Left ventricle myocardium superior (tissue), 1 donor: ENCODE results near the gene KIRREL1. TPM values are rescaled to one million over a fixed set of nuclear protein-coding genes. Genes with fewer than 3 reads are reported as not detected.
A peak's percentile ranks its signal among the peaks of the same experiment; 100 is the strongest.

Experiments used
- ATAC-seq: fragments of 200-7000 bp; cut with Tn5 transposase; one replicate; pipeline ENCODE4 v1.9.1; 2020; ENCODE audit warnings: mild to moderate bottlenecking, moderate library complexity
- DNase-seq: peaks from one replicate; pipeline ENCODE4 v3.0.0-alpha.2; 2020
- intact Hi-C: fragments of 100-400 bp; cut with micrococcal nuclease; formaldehyde crosslinking; loops from one replicate; pipeline ENCODE4 v1.11.0; 2022
- long read RNA-seq: library from polyadenylated mRNA; unstranded; transcript quantifications from one replicate; pipeline ENCODE4 v2.0.0, GENCODE V29; 2021
- total RNA-seq: library from RNA; stranded (reverse); fragmentation: NEBNext Ultra II Directional; extraction: Animal tissue kit (Norgen Biotek cat#: 25700); gene quantifications from one replicate; pipeline ENCODE4 v1.2.1, GENCODE V29; 2021
- donor health status: DM: no; HTN: yes; CAD: no; lungs with severe emphysema.

Gene KIRREL1
- 10.0 TPM for total RNA-seq
- long read RNA-seq, partial matches to known transcripts = 7 of 8 reads
- long read RNA-seq, other reads (novel, unspliced or antisense) = 0 of 8 reads

DNA sequence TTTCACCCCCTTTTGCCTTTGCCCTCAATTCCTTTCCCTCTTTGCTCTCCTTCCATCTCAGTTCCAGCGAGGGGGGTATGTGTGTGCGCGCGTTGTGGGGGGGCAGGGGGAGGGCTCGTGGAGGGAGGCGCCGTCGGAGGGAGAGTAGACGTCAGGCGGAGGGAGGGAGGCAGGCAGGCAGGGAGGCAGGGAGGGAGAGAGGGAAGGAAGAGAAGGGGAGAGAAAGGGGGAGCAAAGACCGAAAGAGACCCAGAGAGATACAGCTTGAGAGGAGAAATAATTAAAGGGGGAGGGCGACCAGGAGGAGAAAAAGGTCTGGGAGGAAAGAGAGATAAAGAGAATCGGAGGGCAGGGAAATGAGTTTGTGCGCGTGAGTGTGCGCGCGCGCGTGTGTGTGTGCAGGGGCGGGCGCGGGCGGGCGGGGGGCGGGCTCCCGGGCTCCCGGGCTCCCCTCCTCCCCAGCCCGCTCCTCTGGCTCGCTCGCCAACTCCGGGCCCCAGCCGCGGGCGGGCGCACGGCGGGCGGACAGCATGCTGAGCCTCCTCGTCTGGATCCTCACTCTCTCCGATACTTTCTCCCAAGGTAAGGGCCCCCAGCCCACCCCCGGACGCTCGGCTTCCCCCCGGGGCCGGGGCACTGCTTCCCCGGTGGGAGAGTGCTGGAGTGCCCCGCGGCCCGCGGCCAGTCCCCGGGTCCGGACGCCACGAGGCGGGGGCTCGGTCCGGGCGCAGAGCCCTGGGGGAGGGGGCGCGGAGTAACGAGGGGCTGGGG lies at the start of gene KIRREL1:
Gene KIRREL1 (plus strand): TSS at position 499 of the 771 bp plus-strand sequence. CDS start 32 bp downstream, at position 531.
- DNase-seq = peak; percentile 76

DNA sequence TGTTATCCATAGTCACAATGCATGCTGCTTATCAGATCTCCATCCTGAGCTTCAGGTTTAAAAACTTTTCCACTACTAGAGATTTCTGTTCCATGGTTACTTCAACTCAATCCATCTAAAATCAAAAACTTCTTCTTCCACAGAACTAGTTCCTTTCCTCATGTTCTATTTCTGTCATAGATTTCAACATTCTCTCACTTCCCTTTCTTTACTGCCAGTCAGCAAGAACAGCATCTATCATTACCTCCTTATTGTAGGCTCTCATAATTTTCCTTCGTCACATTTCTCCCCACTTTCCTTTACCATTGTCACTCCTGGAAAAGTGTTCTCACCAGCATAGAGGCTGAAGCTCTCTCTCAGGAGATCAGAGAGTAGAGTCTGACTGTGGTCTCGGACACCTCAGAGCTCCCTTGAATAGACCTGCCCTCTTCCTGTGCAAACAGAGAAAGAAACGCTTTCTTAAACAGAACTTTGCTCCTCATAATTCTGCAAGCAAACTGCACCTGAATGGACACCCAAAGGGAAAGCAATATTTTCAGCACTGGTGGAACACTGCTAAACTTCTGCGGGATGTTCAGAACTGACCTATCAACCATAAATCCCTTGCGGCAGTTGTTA lies 48.7 kb upstream of the KIRREL1 start:
- ATAC-seq = no peak
- no peak for DNase-seq
- intact Hi-C loops = no loop called here

More for the DNA sequence above, at the start of gene KIRREL1:
- peak; percentile 80 for ATAC-seq
- intact Hi-C loops = loop anchor here (5.0 to 10.0 kb wide), 2 partner anchors 39 to 91 kb away; no protein-coding TSS in a partner anchor

DNA sequence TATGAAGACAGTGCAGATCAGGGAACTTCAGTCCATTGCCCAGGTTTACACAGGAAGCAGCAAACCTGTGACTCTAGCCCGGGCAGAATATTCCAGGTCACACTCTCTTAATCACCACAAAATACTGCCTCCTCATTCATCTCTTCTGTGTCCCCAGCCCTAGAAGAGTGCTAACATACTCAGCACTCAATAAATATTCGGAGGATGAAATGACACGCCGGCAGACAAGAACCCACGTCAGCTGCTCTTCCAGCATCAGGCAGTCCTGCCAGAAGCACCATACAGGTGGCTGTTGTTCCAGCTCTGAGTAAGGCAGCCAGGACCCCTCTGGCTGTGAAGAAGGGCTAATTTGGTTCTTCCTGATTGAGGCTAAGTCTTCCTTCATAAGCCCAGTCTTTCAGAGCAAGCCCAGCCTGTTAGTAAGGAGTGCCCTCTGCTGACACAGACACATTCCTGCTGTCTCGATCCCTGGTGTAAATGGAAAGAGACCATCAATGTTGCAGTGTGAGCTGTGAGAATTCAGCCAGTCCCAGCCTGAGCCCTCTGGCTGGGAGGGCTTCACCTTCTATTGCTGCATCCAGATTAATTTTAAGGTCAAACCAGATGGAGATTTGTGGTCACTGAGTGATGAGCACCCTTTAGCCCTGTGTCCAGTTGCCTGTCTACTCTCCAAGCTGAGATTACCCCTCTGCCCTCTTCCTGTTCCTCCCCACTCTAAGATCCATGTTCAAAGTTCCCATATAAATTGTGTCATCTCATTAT lies 45.0 kb upstream of the KIRREL1 start:
- intact Hi-C loops = loop anchor here (2.0 kb wide), 1 partner anchor 70 kb away; no protein-coding TSS in a partner anchor
- DNase-seq (no peak), ATAC-seq (peak; percentile 81)

DNA sequence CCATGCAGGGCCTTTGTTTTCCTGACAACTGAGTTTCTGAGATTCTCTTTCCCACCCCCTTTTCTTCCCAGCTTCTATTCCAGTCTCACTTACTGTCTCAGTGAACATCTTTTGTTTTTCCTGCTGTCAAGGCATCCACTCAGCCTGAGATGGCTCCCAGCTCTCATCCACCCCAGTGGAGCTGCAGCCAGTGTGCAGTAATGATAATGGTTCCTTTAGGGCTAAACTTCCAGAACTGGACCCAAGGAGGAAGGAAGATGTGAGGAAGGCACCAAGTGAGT lies 44.4 kb upstream of the KIRREL1 start:
- ATAC-seq (no peak), DNase-seq (no peak)
- intact Hi-C loops = loop anchor here (2.0 kb wide), 1 partner anchor 70 kb away; no protein-coding TSS in a partner anchor

DNA sequence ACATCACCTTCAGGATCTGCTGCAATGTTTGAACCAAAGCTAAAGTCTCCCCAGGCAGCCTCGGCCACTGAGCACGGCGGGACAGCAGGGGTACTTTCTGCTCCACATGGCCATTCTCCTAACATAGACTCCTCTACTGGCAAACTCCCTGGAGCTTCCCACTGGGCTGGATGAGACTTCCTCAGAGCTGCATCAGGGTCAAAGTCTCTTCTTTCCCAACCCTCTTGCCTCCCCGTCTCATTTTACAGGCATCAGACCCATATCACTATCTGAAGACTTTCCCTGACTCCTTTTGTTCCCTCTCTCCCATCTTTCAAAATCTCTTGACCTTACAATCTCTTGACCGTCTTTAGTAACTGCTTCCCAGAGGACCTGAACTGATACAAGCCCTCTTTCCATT lies 42.2 kb upstream of the KIRREL1 start:
- intact Hi-C loops = no loop called here
- ATAC-seq (no peak), DNase-seq (no peak)

DNA sequence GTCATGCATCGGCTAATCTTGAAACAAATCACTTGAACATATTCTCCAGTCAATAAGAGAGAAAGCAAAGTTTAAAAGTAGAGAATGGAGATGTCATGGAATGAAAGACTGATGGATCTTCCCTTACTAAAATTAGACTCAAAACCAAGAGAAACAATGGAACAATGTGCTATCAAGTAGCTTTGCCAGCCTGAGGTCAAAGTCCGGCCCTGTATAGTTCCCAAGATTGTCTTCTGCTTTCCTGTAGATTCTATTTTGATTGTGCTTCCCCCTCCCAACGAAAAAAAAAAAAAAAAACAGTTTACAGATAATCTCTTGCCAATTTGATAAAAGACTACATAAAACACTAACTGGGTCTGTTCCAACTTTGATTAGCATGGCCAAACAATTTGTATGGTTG lies 40.8 kb upstream of the KIRREL1 start:
- DNase-seq (no peak), ATAC-seq (no peak)
- intact Hi-C loops = no loop called here

DNA sequence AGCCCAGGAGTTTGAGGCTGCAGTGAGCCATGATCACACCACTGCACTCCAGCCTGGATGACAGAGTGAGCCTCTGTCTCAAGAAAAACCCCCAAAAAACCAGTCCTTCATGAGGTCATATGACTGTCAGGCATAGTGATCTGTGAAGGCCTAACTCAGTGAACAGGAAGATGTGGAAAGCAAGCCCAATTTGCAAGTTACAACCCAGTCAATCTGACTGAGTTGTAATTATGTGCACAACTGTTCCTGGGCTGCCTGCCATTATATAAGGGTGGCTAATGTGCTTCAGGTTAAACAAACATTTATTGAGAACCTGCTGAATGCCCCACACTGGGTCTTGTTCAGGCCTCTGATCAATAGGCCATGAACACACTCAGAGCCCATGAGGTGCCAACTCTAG lies 38.2 kb upstream of the KIRREL1 start:
- ATAC-seq (no peak), DNase-seq (no peak)
- intact Hi-C loops = no loop called here

DNA sequence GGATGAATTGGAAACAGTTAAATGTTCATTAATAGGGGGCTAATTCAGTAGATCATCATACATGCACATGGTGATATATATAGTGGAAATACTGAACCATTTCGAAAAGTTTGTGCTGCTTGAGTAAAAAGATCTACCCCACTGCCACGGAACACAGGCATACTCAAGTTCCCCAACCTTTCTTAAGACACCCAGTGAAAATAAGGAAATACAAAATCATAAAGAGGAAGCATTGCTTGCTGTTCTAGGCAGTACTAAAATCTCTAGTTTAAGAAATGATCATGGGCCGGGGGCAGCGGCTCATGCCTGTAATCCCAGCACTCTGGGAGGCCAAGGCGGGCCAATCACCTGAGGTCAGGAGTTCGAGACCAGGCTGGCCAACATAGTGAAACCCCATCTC lies 37.6 kb upstream of the KIRREL1 start:
- intact Hi-C loops = no loop called here
- ATAC-seq (peak; percentile 25), DNase-seq (no peak)

DNA sequence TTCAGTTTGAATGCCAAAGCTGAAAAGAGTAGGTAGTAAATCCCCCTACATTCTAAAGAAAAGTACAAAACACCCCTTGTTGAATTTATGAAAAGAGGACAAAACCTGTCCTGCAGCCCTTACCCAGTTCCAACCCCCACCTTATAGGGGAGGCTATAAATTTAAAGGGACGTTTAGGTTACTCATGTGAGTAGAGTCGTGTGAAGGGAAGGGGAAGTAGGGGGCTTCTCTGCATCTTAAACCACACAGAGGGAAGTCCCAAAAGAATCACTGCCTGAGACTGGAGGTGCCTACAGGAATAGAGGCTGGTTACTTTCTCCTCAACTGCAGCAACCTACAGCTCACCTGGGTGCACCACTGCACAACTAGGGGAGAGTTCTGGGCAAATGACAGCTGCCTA lies 36.7 kb upstream of the KIRREL1 start:
- no peak for DNase-seq
- no peak for ATAC-seq
- intact Hi-C loops = no loop called here

DNA sequence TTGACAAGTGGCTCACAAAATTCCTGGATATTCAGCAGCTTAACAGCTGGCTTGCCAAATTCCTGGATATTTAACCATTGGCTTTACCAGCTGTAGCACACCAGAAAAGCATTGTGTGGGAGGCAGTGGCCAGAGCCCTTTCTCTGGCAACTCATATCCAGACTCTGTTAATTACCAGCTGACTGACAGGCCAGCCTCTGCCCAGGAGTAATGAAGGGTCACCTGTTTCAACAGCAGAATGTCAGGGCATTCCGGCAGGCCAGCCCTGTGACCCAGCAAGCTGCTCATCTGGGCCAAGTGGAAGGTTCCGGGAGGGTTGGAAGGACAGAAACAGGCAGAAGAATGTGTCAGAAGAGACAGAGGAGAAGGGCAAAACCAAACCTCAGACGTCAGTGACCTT lies 35.2 kb upstream of the KIRREL1 start:
- ATAC-seq = no peak
- no peak for DNase-seq
- intact Hi-C loops = no loop called here

DNA sequence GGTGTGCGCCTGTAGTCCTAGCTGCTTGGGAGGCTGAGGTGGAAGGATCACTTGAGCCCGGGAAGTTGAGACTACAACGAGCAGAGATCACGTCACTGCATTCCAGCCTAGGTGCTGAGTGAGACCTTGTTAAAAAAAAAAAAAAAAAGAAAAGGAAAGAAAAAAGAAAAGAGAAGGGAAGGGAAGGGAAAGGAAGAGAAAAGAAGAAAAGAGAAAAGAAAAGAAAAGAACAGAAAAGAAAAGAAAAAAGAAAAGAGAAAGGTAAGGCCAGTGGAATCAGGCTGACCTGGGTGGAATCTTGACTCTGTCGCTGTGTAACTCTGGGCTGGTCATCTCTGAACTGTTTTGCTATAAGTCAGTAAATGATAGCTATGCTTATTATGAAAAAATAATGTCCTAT lies 33.7 kb upstream of the KIRREL1 start:
- DNase-seq (no peak), ATAC-seq (no peak)
- intact Hi-C loops = no loop called here

DNA sequence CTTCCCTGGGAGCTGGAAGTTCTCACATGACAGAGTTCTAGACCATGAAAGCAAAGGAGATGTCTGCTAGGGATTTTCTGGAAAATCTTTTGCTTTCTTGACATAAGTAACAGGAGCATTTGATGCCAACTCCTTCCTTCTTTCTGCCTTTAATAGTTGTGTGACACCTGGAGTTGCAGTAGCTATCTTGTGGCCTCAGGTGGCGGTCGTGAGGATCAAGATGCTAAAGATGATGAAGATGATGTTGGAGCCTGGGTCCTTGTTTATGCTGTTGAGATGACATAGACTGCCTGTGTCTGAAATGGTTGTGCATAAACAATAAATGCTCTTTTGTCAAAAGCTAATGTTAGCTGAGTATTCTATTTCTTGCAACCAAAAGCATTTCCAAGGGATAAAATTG lies 32.7 kb upstream of the KIRREL1 start:
- intact Hi-C loops = no loop called here
- DNase-seq (no peak), ATAC-seq (no peak)

DNA sequence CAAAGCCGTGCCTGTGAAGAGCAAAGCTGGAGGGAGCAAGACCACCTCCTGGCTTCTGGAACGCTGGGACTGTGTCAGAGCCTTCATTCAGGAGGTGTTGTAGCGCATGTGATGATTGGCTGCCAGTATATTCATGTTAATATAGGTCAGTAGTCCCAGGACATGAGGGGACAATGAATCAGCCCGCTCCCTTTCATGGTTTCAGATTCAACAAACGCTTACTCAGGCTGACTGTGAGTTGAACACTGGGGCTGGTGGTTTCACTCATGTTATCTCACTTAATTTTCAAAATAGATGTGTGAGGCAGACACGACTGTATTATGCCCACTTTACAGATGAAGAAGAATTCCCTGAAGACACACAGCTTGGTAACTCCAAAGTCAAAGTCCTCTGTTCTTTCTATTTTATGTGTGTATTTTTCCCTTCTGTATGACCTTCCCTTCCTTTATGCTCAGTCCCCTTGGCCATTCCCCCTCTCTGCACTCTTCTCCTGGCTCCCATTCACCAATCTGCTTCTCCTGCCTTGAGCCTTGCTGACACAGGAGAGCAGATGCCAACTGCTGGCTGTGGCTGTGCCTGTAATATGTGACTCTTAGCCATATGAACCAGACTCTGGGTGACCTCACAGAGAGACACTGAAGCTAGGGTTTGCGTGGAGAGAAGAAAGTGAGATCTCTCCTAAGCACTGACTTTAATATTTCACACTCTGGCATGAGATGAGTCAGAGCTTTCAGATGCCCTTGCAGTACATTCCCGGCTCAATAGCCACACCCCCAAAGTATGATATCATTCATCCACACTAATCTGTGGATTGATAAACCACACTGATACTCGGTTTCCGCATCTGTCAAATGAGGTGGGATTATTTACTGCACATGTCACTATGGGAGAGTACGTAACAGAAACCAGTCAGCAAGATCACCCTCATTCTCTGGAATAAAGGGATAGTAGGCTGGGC lies 31.4 kb upstream of the KIRREL1 start:
- intact Hi-C loops = no loop called here
- ATAC-seq (no peak), DNase-seq (no peak)

DNA sequence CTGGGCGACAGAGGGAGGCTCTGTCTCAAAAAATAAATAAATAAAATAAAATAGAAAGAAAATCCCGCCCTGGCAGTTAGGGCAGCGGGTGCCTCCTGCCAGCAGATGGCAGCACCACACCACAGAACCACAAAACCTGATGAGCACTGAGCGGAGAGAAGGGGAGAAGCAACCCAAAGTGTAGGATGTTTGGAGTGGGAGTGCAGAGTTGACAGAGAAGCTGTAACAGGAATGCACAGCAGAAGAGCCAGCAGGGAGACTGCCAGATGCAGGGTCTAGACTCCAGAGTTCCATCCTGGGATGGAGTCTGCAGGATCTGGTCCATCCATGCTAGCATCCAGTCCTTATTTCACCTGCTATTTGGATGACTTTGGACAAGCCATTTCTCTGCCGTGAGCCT lies 29.7 kb upstream of the KIRREL1 start:
- peak; percentile 77 for DNase-seq
- intact Hi-C loops = loop anchor here (2.0 kb wide), 1 partner anchor 161 kb away; no protein-coding TSS in a partner anchor
- peak; percentile 86 for ATAC-seq

DNA sequence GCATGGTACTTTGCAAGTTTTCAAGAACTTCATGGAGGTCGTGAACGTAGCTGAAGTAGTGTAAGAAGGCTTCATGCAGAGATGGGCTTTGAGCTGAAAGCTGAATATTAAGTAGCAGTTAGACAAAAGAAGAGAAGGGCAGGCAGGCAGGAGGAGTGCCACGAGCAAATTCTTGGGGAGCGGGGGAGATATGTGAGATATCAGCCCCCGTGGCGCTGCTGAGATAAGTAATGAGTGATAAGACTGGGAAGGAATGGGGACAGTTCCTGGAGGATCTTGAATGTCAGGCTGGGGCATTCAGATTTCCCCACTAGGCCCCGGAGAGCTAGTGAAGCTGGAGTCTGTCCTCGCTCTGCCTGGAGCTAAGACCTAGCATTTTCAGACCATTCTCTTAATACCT lies 27.9 kb upstream of the KIRREL1 start:
- DNase-seq (no peak), ATAC-seq (no peak)
- intact Hi-C loops = loop anchor here (2.0 kb wide), 1 partner anchor 159 kb away; no protein-coding TSS in a partner anchor

DNA sequence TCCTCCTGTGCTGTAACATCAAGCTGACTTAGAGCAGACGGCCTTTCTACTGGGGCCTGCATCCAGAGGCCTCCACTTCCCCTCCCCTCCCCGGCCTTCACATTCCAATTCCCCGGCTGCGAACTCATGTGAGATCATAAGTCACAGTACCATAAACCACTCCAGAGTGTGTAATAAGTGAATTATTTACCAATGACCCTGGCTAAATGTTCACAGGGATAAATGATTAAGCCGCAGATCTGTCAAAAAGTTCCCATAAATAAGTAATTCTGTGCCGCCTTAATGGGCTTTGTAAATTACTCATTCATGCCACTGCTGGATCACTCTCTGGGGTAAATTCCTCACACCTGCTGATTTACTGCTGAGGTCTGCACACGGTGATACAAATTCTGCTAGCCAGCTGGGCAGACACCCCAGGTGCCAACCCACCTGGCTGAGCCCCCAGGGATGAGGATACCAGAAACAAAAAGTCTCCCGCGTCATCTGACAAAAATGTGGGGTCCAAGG lies 27.4 kb upstream of the KIRREL1 start:
- no peak for ATAC-seq
- intact Hi-C loops = no loop called here
- no peak for DNase-seq

DNA sequence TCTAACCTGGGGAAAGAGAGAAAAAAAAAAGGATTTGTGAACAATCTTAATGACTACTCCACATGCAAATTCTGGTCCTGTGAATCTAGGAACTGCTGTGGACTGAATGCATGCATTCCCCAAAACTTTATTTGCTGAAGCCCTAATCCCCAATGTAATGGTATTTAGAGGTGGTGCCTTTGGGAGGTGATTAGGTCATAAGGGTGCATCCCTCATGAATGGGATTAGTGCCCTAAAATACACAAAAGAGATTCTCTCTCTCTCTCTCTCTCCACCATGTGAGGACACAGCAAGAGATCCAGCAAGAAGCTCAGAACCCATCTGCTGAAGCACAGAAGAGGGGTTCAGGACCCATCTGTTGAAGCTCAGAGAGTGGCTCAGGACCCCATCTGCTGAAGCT lies 26.2 kb upstream of the KIRREL1 start:
- no peak for ATAC-seq

DNA sequence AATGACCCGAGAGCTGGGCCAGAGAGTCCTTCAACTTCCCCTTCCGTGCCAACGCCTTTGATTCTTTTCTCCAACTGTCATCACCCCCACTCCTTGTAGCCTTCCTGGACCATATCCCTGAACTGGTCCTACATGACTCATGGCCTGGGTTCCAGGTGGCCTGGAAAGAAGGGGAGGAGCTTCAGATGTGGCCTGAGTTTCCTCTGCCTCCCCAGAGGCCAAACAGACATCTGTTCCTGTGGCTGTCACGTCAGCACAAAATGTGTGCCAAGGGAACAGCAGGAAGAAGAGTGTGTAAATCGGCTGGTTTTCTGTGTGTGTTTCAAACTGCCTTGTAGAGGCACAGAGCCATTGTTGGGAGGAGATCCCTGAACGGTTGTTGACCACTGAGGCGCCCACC lies 24.9 kb upstream of the KIRREL1 start:
- peak; percentile 19 for ATAC-seq
- DNase-seq = no peak
- intact Hi-C loops = no loop called here

More for the DNA sequence above, 26.2 kb upstream of the KIRREL1 start:
- DNase-seq = no peak
- intact Hi-C loops = no loop called here

DNA sequence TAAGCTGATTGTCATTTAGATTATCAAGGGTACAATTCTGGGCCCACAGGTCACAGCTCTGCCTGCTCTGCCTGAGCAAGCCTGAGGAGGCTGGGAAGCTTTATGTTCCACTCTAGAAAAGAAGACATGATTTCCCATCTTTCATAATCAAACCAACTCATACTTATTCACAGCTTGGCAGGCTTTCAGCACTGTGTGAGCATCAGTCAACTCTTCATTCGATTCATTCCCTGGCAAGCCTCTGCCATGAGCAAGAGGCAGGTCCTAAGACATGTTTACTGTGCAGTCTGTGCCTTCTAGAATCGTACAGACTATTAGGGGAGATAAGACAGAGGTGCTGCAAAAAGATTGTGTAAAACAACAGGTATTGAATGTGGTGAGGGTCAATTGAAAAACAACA lies 24.5 kb upstream of the KIRREL1 start:
- intact Hi-C loops = no loop called here
- ATAC-seq (no peak), DNase-seq (no peak)
